IPS-11a (cell line): ENCODE results near the gene BRD9.
"Not testable (repeated sequence)": the region's sequence is repeated elsewhere in the genome, so short reads cannot be mapped to it uniquely, and the experiment has no call there.

Experiments
- H3K4me3 ChIP-seq: one replicate; pipeline ENCODE4 v1.5.1; 2013; ENCODE audit warnings: low read depth, low read length, control low read depth

The BRD9 gene

DNA sequence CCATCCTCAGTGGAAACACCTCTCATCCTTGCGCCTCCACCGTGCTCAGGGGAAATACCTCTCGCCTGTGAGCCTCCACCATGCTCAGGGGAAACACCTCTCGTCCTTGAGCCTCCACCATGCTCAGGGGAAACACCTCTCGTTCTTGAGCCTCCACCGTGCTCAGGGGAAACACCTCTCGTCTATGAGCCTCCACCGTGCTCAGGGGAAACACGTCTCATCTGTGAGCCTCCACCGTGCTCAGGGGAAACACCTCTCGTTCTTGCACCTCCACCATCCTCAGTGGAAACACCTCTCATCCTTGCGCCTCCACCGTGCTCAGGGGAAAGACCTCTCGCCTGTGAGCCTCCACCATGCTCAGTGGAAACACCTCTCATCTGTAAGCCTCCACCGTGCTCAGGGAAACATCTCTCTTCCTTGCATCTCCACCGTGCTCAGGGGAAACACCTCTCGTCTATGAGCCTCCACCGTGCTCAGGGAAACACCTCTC, 46.0 kb downstream of the BRD9 start:
- not testable (repeated sequence) for H3K4me3 ChIP-seq

GRCh38 chr5:845676-846601, 46.7 kb downstream of the BRD9 start:
- not testable (repeated sequence) for H3K4me3 ChIP-seq

DNA sequence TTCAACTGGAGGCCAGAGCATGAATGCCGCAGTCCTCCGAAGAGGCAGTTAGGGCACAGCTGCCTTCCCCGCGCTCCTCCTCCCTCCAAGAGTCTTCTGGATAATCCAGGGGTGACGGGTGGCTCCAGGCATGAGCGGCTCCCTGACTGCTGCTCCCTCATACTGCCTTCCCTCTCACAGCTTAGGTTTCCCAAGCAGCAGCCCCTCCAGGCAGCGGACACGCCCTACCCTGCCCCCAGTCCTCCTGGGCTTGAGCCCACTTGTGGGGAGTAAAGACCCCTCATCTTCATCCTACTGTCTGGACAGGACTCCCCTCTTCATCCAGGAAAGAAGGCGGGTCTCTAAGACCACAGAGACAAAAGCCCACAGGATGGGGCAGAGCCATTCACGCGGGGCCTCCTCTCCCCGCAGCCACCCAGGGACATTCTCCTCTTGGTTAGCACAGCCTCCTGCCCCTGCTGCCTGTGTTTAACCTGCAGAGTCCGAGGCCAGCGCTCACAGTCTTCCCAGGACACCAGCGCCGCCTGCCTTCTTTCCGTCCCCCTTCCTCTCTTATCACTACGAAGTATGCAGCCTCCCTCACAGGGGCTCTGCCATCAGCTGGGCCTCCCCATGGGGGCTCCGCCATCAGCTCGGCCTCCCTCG, 47.4 kb downstream of the BRD9 start:
- not testable (repeated sequence) for H3K4me3 ChIP-seq

GRCh38 chr5:844426-844825, 48.2 kb downstream of the BRD9 start:
- H3K4me3 ChIP-seq: not testable (repeated sequence)

GRCh38 chr5:843926-844325, 48.7 kb downstream of the BRD9 start:
- not testable (repeated sequence) for H3K4me3 ChIP-seq

- not testable (repeated sequence) for H3K4me3 ChIP-seq
These were observed 49.2 kb downstream of the BRD9 start for GRCh38 chr5:843371-843770.

DNA sequence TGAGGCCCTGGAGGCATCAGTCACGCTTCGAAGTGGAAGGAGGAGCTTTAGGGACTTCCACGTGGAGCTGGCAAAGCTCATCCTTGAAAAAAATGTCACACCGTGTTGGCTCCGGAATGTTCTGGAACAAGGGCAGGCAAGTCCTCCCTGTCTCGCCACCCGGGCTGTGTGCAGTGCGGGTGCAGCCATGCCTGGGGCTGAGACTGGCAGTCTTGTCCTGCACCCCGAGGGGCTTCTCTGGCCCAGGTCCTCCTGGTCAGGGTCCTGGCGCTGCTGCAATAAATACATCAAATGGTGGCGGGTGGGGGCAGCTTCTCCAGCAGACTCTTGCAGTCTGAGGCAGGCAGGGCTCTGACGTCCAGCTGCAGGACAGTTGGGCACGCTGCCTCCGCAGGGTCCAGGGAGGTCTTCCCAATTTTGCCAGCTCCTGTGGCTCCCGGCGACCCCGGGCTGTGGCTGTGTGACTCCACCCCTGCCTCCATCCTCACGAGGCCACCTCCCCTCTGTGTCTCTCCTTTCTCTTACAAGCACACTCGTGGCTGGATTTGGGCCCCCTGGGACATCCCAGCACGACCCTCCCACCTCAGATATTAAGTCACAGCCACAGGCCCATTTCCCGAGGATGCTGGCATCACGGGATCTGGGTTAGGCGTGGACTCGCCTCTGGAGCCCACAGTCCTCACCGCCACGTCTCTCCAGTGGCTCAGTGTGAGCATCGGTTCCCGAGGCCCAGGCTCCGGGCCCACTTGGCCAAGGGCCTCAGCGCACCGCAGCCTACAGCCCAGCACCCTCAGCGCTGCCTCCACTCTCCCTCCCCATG, 50.0 kb downstream of the BRD9 start:
- not testable (repeated sequence) for H3K4me3 ChIP-seq

DNA sequence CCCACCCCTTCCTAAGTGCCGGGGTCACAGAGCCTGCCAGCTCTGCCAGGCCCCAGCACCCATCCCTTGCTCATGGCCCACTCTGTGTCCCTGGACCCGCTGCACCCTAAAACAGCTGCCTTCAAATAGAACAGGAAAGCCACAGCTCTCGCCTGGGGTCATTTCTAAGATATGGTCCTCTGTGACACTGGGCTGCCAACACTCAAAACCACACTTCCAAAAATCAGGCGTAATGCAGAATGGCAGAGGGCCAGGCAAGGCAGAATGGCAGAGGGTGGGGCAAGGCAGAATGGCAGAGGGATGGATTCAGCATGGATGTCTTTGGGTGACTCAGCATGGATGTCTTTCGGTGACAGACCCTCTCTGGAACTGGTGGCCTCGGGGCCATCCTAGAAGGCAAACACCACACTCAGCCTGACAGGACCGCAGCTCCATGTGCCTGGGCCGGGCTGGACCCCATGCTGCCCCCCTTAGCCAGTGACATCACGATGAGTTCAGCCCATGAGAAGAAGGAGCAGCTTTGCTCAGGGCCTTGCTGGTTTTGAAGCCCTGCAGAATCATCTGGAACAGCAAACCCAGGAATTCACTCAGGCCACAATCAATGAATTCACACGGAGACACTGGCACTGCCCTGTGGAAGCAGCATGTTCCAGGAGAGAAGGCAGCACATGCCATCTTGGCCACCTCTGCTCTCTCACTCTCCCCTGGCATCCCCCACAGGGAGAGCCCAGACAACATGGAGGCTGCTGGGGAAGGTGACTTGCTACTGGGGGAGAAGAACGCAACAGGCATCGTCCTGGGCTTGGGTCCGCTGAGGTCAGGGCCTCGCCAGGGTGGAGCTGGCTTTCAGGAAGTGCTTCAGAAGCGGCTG, 50.8 kb downstream of the BRD9 start:
- H3K4me3 ChIP-seq: not testable (repeated sequence)

DNA sequence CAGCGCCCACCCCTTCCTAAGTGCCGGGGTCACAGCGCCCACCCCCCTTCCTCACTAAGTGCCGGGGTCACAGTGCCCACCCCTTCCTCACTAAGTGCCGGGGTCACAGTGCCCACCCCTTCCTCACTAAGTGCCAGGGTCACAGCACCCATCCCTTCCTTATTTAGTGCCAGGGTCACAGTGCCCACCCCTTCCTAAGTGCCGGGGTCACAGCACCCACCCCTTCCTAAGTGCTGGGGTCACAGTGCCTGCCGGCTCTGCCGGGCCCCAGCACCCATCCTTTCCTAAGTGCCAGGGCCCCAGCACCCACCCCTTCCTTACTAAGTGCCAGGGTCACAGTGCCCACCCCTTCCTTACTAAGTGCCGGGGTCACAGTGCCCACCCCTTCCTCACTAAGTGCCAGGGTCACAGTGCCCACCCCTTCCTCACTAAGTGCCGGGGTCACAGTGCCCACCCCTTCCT, 51.6 kb downstream of the BRD9 start:
- H3K4me3 ChIP-seq: not testable (repeated sequence)

- not testable (repeated sequence) for H3K4me3 ChIP-seq
These were observed 52.3 kb downstream of the BRD9 start for GRCh38 chr5:840118-840973.

- not testable (repeated sequence) for H3K4me3 ChIP-seq
These were observed 54.2 kb downstream of the BRD9 start for GRCh38 chr5:838431-838851.

DNA sequence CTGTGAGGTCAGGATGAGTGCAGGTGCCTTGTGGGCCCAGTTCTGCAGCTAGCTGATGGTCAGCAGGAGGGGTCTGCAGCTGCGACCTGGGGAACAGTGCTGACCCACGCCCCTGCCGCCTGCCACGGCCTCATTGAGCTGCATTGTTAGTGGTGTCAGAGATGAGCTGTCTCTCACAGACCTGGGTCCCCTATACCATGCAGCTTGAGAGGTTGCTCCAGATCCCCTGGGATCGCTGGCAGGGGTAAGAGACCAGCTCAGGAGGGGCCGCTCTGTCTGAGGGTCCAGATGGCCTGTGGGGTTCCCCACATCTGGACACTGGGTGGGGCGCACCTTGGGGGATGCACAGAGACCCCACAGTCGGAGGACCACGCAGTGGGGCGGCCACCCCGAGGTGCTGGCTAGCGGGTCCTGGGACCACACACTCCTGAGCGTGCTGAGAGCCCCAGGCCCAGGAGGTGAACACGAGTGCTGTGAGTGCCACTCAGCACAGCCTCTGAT, 54.9 kb downstream of the BRD9 start:
- H3K4me3 ChIP-seq: not testable (repeated sequence)

- not testable (repeated sequence) for H3K4me3 ChIP-seq
These were observed 56.5 kb downstream of the BRD9 start for GRCh38 chr5:835933-836612.

- not testable (repeated sequence) for H3K4me3 ChIP-seq
These were observed 58.6 kb downstream of the BRD9 start for GRCh38 chr5:834013-834412.

DNA sequence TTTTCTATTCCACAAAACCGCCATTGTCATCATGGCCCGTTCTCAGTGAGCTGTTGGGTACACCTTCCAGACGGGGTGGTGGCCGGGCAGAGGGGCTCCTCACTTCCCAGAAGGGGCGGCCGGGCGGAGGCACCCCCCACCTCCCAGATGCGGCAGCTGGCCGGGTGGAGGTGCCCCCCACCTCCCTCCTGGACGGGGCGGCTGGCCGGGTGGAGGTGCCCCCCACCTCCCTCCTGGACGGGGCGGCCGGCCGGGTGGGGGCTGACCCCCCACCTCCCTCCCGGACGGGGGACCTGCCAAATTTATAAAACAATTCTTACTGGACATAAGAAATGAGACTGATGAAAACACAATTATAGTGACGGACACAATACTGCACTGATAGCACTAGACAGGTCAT, 64.4 kb downstream of the BRD9 start:
- not testable (repeated sequence) for H3K4me3 ChIP-seq

DNA sequence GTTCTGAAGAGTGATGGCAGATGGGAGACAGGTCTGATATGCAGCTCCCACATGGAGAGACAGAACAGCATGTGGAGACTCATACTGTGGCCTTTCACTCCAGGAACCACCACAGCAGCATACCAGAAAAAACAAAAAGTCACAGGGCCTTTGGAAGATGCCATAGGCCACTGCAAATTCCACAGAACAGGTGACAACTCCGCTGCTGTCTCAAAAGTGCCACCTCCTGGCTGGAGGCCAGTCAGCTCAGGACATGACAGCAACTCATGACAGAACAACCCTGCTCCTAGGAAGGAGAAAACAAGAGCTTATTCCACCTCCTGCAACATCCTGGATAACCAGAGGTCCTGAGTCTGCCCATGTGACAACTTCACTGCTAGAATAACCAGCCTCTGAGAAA, 67.1 kb downstream of the BRD9 start:
- not testable (repeated sequence) for H3K4me3 ChIP-seq

- H3K4me3 ChIP-seq: no peak overlapping the region
These were observed 71.1 kb downstream of the BRD9 start for GRCh38 chr5:821504-821903.

DNA sequence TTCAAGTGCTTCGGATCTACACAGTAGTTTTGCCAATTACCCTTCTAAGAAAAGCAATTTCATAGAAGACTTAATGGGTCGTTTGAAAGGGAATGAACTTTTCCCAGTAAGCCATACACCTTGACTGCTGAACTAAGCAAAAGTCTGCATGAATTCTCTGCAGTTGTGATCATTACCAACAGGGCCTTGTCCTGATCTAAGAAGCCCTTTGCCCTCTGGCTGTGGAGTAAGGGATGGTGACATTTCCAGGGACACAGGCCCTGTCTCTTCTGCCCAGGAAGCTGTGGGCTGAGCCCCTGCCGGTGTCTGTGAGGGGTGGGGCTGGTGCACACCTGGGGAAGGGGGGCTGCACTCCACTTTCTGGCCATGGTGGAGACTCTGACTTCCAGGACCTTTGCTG, 72.4 kb downstream of the BRD9 start:
- H3K4me3 ChIP-seq: no peak overlapping the region

- H3K4me3 ChIP-seq: no peak overlapping the region
These were observed 73.5 kb downstream of the BRD9 start for GRCh38 chr5:819078-819477.
